H1 (cell line): ENCODE data around the gene CMIP. TPM values are rescaled to one million over a fixed set of nuclear protein-coding genes. Genes with fewer than 3 reads are reported as not detected.

Experiments
- ATF2 ChIP-seq: IDR thresholded peaks from 2 replicates; pipeline ENCODE4 v1.6.1; 2012; ENCODE audit warnings: low read length, inconsistent platforms
- CBX5 ChIP-seq: fragments of 300-800, 300-1000 bp; sonication (generic); IDR thresholded peaks from 2 replicates; pipeline ENCODE4 v1.7.1; 2016; ENCODE audit warnings: antibody characterized with exemption, low read length, low read depth
- E2F6 ChIP-seq: IDR thresholded peaks from 2 replicates; pipeline ENCODE4 v1.6.1; 2012; ENCODE audit warnings: inconsistent platforms
- KDM4A ChIP-seq: IDR thresholded peaks from one replicate; pipeline ENCODE4 v1.7.1; 2012; ENCODE audit warnings: low read depth, mild to moderate bottlenecking, moderate library complexity, low read length, inconsistent platforms; ENCODE audit not compliant: severe bottlenecking
- NANOG ChIP-seq: IDR thresholded peaks from 2 replicates; pipeline ENCODE4 v1.6.1; 2011; ENCODE audit warnings: low read length, low read depth, mild to moderate bottlenecking, inconsistent platforms; ENCODE audit not compliant: insufficient read depth, poor library complexity, severe bottlenecking
- RAD21 ChIP-seq, 2 experiments: IDR thresholded peaks in 1 of 2; conservative IDR thresholded peaks in 1 of 2; 2 replicates each; pipeline ENCODE4 v1.6.1; 2011; ENCODE audit warnings: low read depth in 2 of 2, low read length in 2 of 2, improper control_type of control experiment in 1 of 2, inconsistent platforms in 1 of 2, mild to moderate bottlenecking in 1 of 2, moderate library complexity in 1 of 2
- SIN3A ChIP-seq, 2 experiments: IDR thresholded peaks in 1 of 2; conservative IDR thresholded peaks in 1 of 2; 2 replicates each; pipeline ENCODE4 v1.6.1; 2011 to 2012; ENCODE audit warnings: low read length in 2 of 2, improper control_type of control experiment in 1 of 2, low read depth in 1 of 2, mild to moderate bottlenecking in 1 of 2
- SP2 ChIP-seq: IDR thresholded peaks from 2 replicates; pipeline ENCODE4 v1.6.1; 2012; ENCODE audit warnings: mild to moderate bottlenecking, low read length, inconsistent platforms
- polyA plus RNA-seq, 7 experiments: library from polyadenylated mRNA; depleted of rRNA in 3 of 7; stranded (reverse) in 5 of 7; unstranded in 2 of 7; fragments of >200 nt in 5 of 7; fragments of 200-250 nt in 2 of 7; gene quantifications; 1 replicate in 5 of 7; 2 replicates in 1 of 7; 4 replicates in 1 of 7; pipeline versions ENCODE4 v1.2.1 to v1.2.3, GENCODE V29; 2011 to 2013; ENCODE audit warnings: missing spikeins in 2 of 7, mixed read lengths in 2 of 7
- total RNA-seq: library from RNA; stranded (reverse); fragmentation: NEBNext Ultra II Directional; extraction: Animal tissue kit (Norgen Biotek cat#: 25700); gene quantifications from 2 replicates; pipeline ENCODE4 v1.2.1, GENCODE V29; 2021

The CMIP gene
- total and polyA plus RNA-seq, 2 of the 8 experiments (the other 6 are each of a cell fraction or from before 2014, with no cell fraction given): 7.9 to 53.2 TPM

- TF ChIP-seq CBX5 (no peak), SP2 (no peak), ATF2 (no peak), KDM4A (no peak), NANOG (no peak), RAD21 (IDR thresholded peaks at IDR 0.05 in 1 of 2, conservative IDR thresholded peaks at IDR 0.05 in 1 of 2; ENCODE audit: low read depth in 2 of 2, low read length in 2 of 2) (no peak), E2F6 (no peak), SIN3A (conservative IDR thresholded peaks at IDR 0.05 in 1 of 2, IDR thresholded peaks at IDR 0.05 in 1 of 2; ENCODE audit: low read depth in 1 of 2, low read length in 2 of 2) (no peak)
- TF ChIP-seq, all 59 proteins: peak for 0
Measured at GRCh38 chr16:81731649-81732048, 287.0 kb downstream of the CMIP start (continued).
